LHCN-M2 (cell line): ENCODE measurements around the gene ACSL1. TPM values are rescaled to one million over a fixed set of nuclear protein-coding genes. Genes with fewer than 3 reads are reported as not detected.
"Not testable (repeated sequence)": the region's sequence is repeated elsewhere in the genome, so short reads cannot be mapped to it uniquely, and the experiment has no call there.

Source experiments
- DNase-seq: peaks from one replicate; pipeline ENCODE4 v3.0.0-alpha.2; 2012; ENCODE audit warnings: low read depth
- total RNA-seq: library from RNA; depleted of rRNA; stranded (reverse); fragments of >200 nt; gene quantifications from 2 replicates; pipeline ENCODE4 v1.2.3, GENCODE V29; 2014

ACSL1 gene
- total RNA-seq, 1 experiment from 2014 or later = 115 TPM

GRCh38 chr4:184756399-184756798 lies 69.4 kb downstream of the ACSL1 start:
- peak; percentile 89 for DNase-seq

- DNase-seq = peak; percentile 73
Observed at GRCh38 chr4:184755278-184755677, 70.5 kb downstream of the ACSL1 start.

- no peak for DNase-seq
Observed at GRCh38 chr4:184752496-184753275, 73.1 kb downstream of the ACSL1 start.

GRCh38 chr4:184751585-184751956 lies 74.2 kb downstream of the ACSL1 start:
- no peak for DNase-seq

- DNase-seq = peak; percentile 86
Observed at GRCh38 chr4:184750926-184751584, 74.7 kb downstream of the ACSL1 start.

GRCh38 chr4:184748251-184748652 lies 77.5 kb downstream of the ACSL1 start:
- DNase-seq = peak; percentile 42

GRCh38 chr4:184747034-184747830 lies 78.5 kb downstream of the ACSL1 start:
- peak; percentile 40 for DNase-seq

- DNase-seq = peak; percentile 87
Observed at GRCh38 chr4:184745831-184746795, 79.7 kb downstream of the ACSL1 start.

GRCh38 chr4:184744236-184744635 lies 81.5 kb downstream of the ACSL1 start:
- DNase-seq = no peak

GRCh38 chr4:184743650-184744049 lies 82.1 kb downstream of the ACSL1 start:
- DNase-seq = no peak

- not testable (repeated sequence) for DNase-seq
Observed at GRCh38 chr4:184741651-184742050, 84.1 kb downstream of the ACSL1 start.

- no peak for DNase-seq
Observed at GRCh38 chr4:184740980-184741391, 84.8 kb downstream of the ACSL1 start.

GRCh38 chr4:184739575-184739974 lies 86.2 kb downstream of the ACSL1 start:
- not testable (repeated sequence) for DNase-seq

- DNase-seq = no peak
Observed at GRCh38 chr4:184734758-184735157, 91.0 kb downstream of the ACSL1 start.

GRCh38 chr4:184733654-184734524 lies 91.9 kb downstream of the ACSL1 start, which contains the start of gene CENPU:
TSS of gene CENPU (minus strand) at chr4:184734096. CDS start at chr4:184734062, 34 bp downstream.
- peak; percentile 99 for DNase-seq

- peak; percentile 47 for DNase-seq
Observed at GRCh38 chr4:184732126-184732525, 93.6 kb downstream of the ACSL1 start.

- DNase-seq = no peak
Observed at GRCh38 chr4:184731056-184731455, 94.7 kb downstream of the ACSL1 start.

GRCh38 chr4:184729946-184730345 lies 95.8 kb downstream of the ACSL1 start:
- no peak for DNase-seq

GRCh38 chr4:184728858-184729257 lies 96.9 kb downstream of the ACSL1 start:
- no peak for DNase-seq

- DNase-seq = no peak
Observed at GRCh38 chr4:184727430-184727829, 98.3 kb downstream of the ACSL1 start.
